Neural cell (in vitro differentiated cells): ENCODE measurements around the gene CDX1. TPM values are rescaled to one million over a fixed set of nuclear protein-coding genes. Genes with fewer than 3 reads are reported as not detected.

Experiments
- H2AFZ ChIP-seq: fragments of 200-600, 300-800 bp; sonication (generic), shearing (Covaris generic); 2 replicates; pipeline ENCODE4 v1.6.0; 2014; ENCODE audit warnings: low read depth, mild to moderate bottlenecking, antibody characterized with exemption, low read length, moderate library complexity
- H3F3A ChIP-seq: fragments of 200-600 bp; shearing (Covaris generic); 2 replicates; pipeline ENCODE4 v1.6.1; 2016; ENCODE audit warnings: mild to moderate bottlenecking, moderate library complexity, mixed read lengths, antibody characterized with exemption, low read length; ENCODE audit not compliant: insufficient read depth, poor library complexity, severe bottlenecking
- H3K27ac ChIP-seq: fragments of 200-600, 300-800 bp; sonication (generic), shearing (Covaris generic); 2 replicates; pipeline ENCODE4 v1.5.1; 2014; ENCODE audit warnings: mild to moderate bottlenecking, low read length, moderate library complexity
- H3K27me3 ChIP-seq: fragments of 300-800, 200-600 bp; sonication (generic), shearing (Covaris generic); 2 replicates; pipeline ENCODE4 v1.6.0; 2014; ENCODE audit warnings: mild to moderate bottlenecking, low read depth, low read length, moderate library complexity; ENCODE audit not compliant: insufficient read depth
- H3K36me3 ChIP-seq: fragments of 300-800, 200-600 bp; sonication (generic), shearing (Covaris generic); 2 replicates; pipeline ENCODE4 v1.5.1; 2014; ENCODE audit warnings: mild to moderate bottlenecking, antibody characterized with exemption, low read length, moderate library complexity; ENCODE audit not compliant: insufficient read depth
- H3K4me2 ChIP-seq: fragments of 300-800, 200-600 bp; sonication (generic), shearing (Covaris generic); 2 replicates; pipeline ENCODE4 v1.6.0; 2014; ENCODE audit warnings: mild to moderate bottlenecking, low read length
- H3K4me3 ChIP-seq: fragments of 300-800, 200-600 bp; sonication (generic), shearing (Covaris generic); 2 replicates; pipeline ENCODE4 v1.5.1; 2014; ENCODE audit warnings: mild to moderate bottlenecking, low read length, moderate library complexity
- H3K79me2 ChIP-seq: fragments of 200-600 bp; shearing (Covaris generic); replicated peaks from 2 replicates; pipeline ENCODE4 v1.6.0; 2014; ENCODE audit warnings: mild to moderate bottlenecking, low read length, moderate library complexity; ENCODE audit not compliant: insufficient read depth
- H3K9ac ChIP-seq: fragments of 300-800, 200-600 bp; sonication (generic), shearing (Covaris generic); 2 replicates; pipeline ENCODE4 v1.6.1; 2016; ENCODE audit warnings: mild to moderate bottlenecking, low read length, mixed read lengths
- H3K9me2 ChIP-seq: fragments of 200-600 bp; shearing (Covaris generic); 2 replicates; pipeline ENCODE4 v1.6.1; 2016; ENCODE audit warnings: mild to moderate bottlenecking, low read length, mixed read lengths; ENCODE audit not compliant: insufficient read depth
- H3K9me3 ChIP-seq: fragments of 200-600, 300-800 bp; sonication (generic), shearing (Covaris generic); 2 replicates; pipeline ENCODE4 v1.6.1; 2016; ENCODE audit warnings: mild to moderate bottlenecking, mixed run types, low read length, moderate library complexity, mixed read lengths
- H4K20me1 ChIP-seq: fragments of 200-600 bp; shearing (Covaris generic); 2 replicates; pipeline ENCODE4 v1.6.1; 2016; ENCODE audit warnings: mild to moderate bottlenecking, mixed run types; ENCODE audit not compliant: insufficient read depth
- EP300 ChIP-seq: fragments of 450-650 bp; conservative IDR thresholded peaks from 2 replicates; pipeline ENCODE4 v1.6.1; 2014; ENCODE audit warnings: antibody characterized with exemption, mild to moderate bottlenecking, moderate library complexity; ENCODE audit not compliant: poor library complexity, severe bottlenecking
- EZH2 ChIP-seq: fragments of 200-600, 300-800 bp; shearing (Covaris generic), sonication (generic); IDR thresholded peaks from 2 replicates; pipeline ENCODE4 v1.6.1; 2014; ENCODE audit warnings: antibody characterized with exemption, low read length, borderline replicate concordance, mild to moderate bottlenecking; ENCODE audit not compliant: insufficient read depth, poor library complexity, severe bottlenecking
- MXI1 ChIP-seq: fragments of 450-650 bp; conservative IDR thresholded peaks from 2 replicates; pipeline ENCODE4 v1.6.1; 2014; ENCODE audit warnings: antibody characterized with exemption, mild to moderate bottlenecking; ENCODE audit not compliant: poor library complexity, severe bottlenecking
- POLR2AphosphoS5 ChIP-seq: IDR thresholded peaks from 2 replicates; pipeline ENCODE4 v1.6.1; 2012
- RAD21 ChIP-seq: fragments of 450-650 bp; conservative IDR thresholded peaks from 2 replicates; pipeline ENCODE4 v1.6.1; 2014; ENCODE audit warnings: antibody characterized with exemption, mild to moderate bottlenecking, moderate library complexity
- SMC3 ChIP-seq: fragments of 450-650 bp; conservative IDR thresholded peaks from 2 replicates; pipeline ENCODE4 v1.6.1; 2014; ENCODE audit warnings: antibody characterized with exemption, mild to moderate bottlenecking, moderate library complexity; ENCODE audit not compliant: poor library complexity
- TAF1 ChIP-seq: IDR thresholded peaks from 2 replicates; pipeline ENCODE4 v1.6.1; 2012; ENCODE audit warnings: low read depth
- polyA plus RNA-seq: library from polyadenylated mRNA; depleted of rRNA; stranded (reverse); fragments of >200 nt; gene quantifications from 2 replicates; pipeline ENCODE4 v1.2.3, GENCODE V29; 2014
- TF ChIP-seq, protein P1 (sequence below): IDR thresholded peaks from 2 replicates; pipeline ENCODE4 v1.6.1; 2012; ENCODE audit warnings: borderline replicate concordance
- TF ChIP-seq, protein P2 (sequence below): fragments of 450-650 bp; IDR thresholded peaks from 2 replicates; pipeline ENCODE4 v1.5.1; 2014; ENCODE audit warnings: antibody characterized with exemption, mild to moderate bottlenecking, moderate library complexity; ENCODE audit not compliant: poor library complexity, severe bottlenecking

Gene CDX1
- polyA plus RNA-seq, 1 donor from 2014 or later = not detected

DNA sequence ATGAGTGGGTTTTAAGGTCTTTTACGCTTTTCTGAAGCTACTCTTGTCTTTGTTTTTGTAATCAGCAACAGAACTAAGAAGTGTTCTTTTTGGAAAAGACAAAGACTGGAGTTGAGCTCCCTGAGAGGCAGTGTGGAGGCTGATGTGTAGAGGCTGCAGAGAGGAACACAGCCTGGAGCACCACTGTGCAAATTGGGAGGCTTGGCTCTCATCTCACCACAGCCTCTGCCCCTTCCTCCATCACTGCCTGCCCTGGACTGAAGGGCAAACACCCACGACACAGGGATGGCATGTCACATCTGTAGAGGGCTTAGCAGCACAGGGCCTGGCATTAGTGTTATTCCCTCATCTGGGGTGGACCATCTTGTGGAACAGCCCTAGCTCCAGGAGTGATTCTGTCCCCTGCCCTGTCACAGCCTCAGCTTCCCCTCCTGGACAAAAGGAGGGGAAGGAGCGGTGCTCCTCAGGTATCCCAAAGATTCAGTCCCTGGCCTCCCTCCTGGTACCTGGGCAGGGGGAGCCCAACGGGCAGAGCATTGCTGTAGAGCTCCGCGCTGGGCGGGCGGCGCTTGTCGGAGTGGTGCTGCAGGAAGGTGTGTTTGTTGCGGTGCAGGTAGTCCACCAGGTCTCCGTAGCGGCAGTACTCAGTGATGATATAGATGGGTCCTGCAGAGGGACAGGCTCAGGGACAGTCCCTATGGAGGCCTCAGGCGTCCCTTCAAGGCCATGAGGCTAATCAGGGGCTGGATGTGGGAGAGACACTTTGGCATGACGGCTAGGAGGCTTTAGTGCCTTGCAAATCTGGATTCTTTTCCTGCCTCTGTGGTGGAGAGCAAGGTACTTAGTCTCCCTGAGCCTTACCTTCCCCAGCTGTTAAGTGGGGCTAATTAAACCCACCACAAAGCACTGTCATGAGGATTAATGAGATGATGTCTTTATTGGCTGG lies 43.8 kb upstream of the CDX1 start:
- no peak overlapping the region for H2AFZ ChIP-seq
- H3K79me2 ChIP-seq = no peaks in the 10 kb centered on the region
- no peak overlapping the region for H3K4me2 ChIP-seq
- no peaks in the 10 kb centered on the region for H3K9me2 ChIP-seq
- H4K20me1 ChIP-seq = no peaks in the 10 kb centered on the region
- no peak overlapping the region for H3K27ac ChIP-seq
- no peaks in the 10 kb centered on the region for H3K9me3 ChIP-seq
- H3K9ac ChIP-seq = no peak overlapping the region
- TF ChIP-seq, protein P1, sequence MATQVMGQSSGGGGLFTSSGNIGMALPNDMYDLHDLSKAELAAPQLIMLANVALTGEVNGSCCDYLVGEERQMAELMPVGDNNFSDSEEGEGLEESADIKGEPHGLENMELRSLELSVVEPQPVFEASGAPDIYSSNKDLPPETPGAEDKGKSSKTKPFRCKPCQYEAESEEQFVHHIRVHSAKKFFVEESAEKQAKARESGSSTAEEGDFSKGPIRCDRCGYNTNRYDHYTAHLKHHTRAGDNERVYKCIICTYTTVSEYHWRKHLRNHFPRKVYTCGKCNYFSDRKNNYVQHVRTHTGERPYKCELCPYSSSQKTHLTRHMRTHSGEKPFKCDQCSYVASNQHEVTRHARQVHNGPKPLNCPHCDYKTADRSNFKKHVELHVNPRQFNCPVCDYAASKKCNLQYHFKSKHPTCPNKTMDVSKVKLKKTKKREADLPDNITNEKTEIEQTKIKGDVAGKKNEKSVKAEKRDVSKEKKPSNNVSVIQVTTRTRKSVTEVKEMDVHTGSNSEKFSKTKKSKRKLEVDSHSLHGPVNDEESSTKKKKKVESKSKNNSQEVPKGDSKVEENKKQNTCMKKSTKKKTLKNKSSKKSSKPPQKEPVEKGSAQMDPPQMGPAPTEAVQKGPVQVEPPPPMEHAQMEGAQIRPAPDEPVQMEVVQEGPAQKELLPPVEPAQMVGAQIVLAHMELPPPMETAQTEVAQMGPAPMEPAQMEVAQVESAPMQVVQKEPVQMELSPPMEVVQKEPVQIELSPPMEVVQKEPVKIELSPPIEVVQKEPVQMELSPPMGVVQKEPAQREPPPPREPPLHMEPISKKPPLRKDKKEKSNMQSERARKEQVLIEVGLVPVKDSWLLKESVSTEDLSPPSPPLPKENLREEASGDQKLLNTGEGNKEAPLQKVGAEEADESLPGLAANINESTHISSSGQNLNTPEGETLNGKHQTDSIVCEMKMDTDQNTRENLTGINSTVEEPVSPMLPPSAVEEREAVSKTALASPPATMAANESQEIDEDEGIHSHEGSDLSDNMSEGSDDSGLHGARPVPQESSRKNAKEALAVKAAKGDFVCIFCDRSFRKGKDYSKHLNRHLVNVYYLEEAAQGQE = no peak
- TF ChIP-seq TAF1 = no peak
- TF ChIP-seq EP300 = no peak
- no peak for TF ChIP-seq RAD21
- TF ChIP-seq EZH2 = no peak
- TF ChIP-seq, protein P2, sequence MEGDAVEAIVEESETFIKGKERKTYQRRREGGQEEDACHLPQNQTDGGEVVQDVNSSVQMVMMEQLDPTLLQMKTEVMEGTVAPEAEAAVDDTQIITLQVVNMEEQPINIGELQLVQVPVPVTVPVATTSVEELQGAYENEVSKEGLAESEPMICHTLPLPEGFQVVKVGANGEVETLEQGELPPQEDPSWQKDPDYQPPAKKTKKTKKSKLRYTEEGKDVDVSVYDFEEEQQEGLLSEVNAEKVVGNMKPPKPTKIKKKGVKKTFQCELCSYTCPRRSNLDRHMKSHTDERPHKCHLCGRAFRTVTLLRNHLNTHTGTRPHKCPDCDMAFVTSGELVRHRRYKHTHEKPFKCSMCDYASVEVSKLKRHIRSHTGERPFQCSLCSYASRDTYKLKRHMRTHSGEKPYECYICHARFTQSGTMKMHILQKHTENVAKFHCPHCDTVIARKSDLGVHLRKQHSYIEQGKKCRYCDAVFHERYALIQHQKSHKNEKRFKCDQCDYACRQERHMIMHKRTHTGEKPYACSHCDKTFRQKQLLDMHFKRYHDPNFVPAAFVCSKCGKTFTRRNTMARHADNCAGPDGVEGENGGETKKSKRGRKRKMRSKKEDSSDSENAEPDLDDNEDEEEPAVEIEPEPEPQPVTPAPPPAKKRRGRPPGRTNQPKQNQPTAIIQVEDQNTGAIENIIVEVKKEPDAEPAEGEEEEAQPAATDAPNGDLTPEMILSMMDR = no peak
- no peak for TF ChIP-seq SMC3
- no peak for TF ChIP-seq POLR2AphosphoS5
- TF ChIP-seq MXI1 = no peak
- H3K27me3 ChIP-seq = no peaks in the 10 kb centered on the region
- H3F3A ChIP-seq = no peaks in the 10 kb centered on the region
- no peak overlapping the region for H3K4me3 ChIP-seq
- H3K36me3 ChIP-seq = no peaks in the 10 kb centered on the region

DNA sequence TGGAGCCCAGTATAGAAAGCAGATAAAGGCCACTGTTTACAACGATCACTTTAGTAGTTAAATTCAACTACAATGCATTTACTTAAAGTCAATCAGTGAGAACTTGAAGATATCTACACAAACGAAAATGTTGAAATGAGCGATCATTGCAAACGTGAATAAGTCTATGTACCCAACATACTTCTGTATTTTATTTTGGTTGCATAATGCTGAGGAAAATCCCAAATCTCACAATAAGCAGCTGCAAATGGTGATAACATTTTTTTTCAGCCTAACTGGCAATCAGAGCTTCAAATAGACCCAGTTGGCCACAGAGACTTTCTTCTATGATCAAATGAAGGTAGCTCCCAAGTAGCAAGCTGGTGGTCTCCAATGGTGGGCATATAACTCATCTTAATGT lies 43.0 kb upstream of the CDX1 start:
- Histone ChIP-seq H2AFZ (no peak overlapping the region), H3K4me3 (no peak overlapping the region), H3K9me3 (no peaks in the 10 kb centered on the region), H3K79me2 (no peaks in the 10 kb centered on the region), H3K4me2 (no peak overlapping the region), H3K9ac (no peak overlapping the region), H3K27me3 (no peaks in the 10 kb centered on the region), H3F3A (no peaks in the 10 kb centered on the region), H3K9me2 (no peaks in the 10 kb centered on the region), H3K36me3 (no peaks in the 10 kb centered on the region), H4K20me1 (no peaks in the 10 kb centered on the region), H3K27ac (no peak overlapping the region)
- TF ChIP-seq SMC3 = no peak
- no peak for TF ChIP-seq TAF1
- no peak for TF ChIP-seq RAD21
- TF ChIP-seq EP300 = no peak
- TF ChIP-seq, protein P1 = no peak
- TF ChIP-seq MXI1 = no peak
- TF ChIP-seq, protein P2 = no peak
- TF ChIP-seq POLR2AphosphoS5 = no peak
- no peak for TF ChIP-seq EZH2
